HCT116 (cell line): ENCODE results near the gene ABCC1. TPM values are rescaled to one million over a fixed set of nuclear protein-coding genes. Genes with fewer than 3 reads are reported as not detected.
A peak's percentile ranks its signal among the peaks of the same experiment; 100 is the strongest.

Source experiments
- ATAC-seq: fragments of 200-7000 bp; cut with Tn5 transposase; 2 replicates; pipeline ENCODE4 v1.9.1; 2020; ENCODE audit warnings: mild to moderate bottlenecking, moderate library complexity
- BruUV-seq: library from RNA; stranded (reverse); fragments of 400-500 nt; replicated peaks from 2 replicates; lab custom pipeline; 2021; lab: Mats Ljungman, UMichigan
- CTCF ChIA-PET: fragments of 300-600 bp; sonication (Branson Sonifier 250); formaldehyde crosslinking; loops from one replicate; lab custom pipeline; 2021; ENCODE audit warnings: antibody characterized with exemption; lab: Charles Lee
- POLR2A ChIA-PET: fragments of 300-600, 350-600 bp; sonication (Branson Sonifier 250); formaldehyde crosslinking; loops from one replicate; lab custom pipeline; 2021; ENCODE audit warnings: antibody characterized with exemption; lab: Charles Lee
- RAD21 ChIA-PET, 2 experiments: fragments of 300-600 bp; sonication (Branson Sonifier 250); formaldehyde crosslinking; loops; one replicate each; lab custom pipeline; 2023; ENCODE audit warnings: low total read pairs in 2 of 2; ENCODE audit not compliant: uncharacterized antibody in 2 of 2, unreplicated experiment in 2 of 2, low non-redundant PET in 1 of 2; lab: Charles Lee
- DNase-seq: peaks from one replicate; pipeline ENCODE4 v3.0.0-alpha.2; 2010; ENCODE audit warnings: low read depth, low spot score
- H2AFZ ChIP-seq: fragments of 200-600 bp; shearing (Covaris generic), sonication (generic); 2 replicates; pipeline ENCODE4 v1.6.1; 2017; ENCODE audit warnings: low read depth, mixed run types, mixed read lengths, antibody characterized with exemption, low read length; ENCODE audit not compliant: poor library complexity, severe bottlenecking
- H3K27ac ChIP-seq: 2 replicates; pipeline ENCODE4 v1.5.1; 2012; ENCODE audit warnings: low read depth, low read length
- H3K27me3 ChIP-seq: fragments of 200-600 bp; sonication (generic); 2 replicates; pipeline ENCODE4 v1.6.1; 2016; ENCODE audit warnings: mixed run types, low read length, mixed read lengths; ENCODE audit not compliant: insufficient read depth
- H3K36me3 ChIP-seq, 2 experiments: fragments of 200-500 bp in 1 of 2; fragments of 200-600 bp in 1 of 2; sonication (Bioruptor generic) in 1 of 2; sonication (generic) in 1 of 2; 2 replicates each; pipeline versions ENCODE4 v1.5.1 to v1.6.1; 2014 to 2016; ENCODE audit warnings: low read length in 2 of 2, inconsistent platforms in 1 of 2, mixed read lengths in 1 of 2, mixed run types in 1 of 2; ENCODE audit not compliant: insufficient read depth in 2 of 2, control insufficient read depth in 1 of 2
- H3K4me1 ChIP-seq, 2 experiments: fragments of 200-600 bp in 1 of 2; sonication (generic) in 1 of 2; 2 replicates each; pipeline versions ENCODE4 v1.5.1 to v1.6.1; 2012 to 2017; ENCODE audit warnings: low read length in 2 of 2, inconsistent platforms in 1 of 2, mild to moderate bottlenecking in 1 of 2, mixed read lengths in 1 of 2, mixed run types in 1 of 2, moderate library complexity in 1 of 2; ENCODE audit not compliant: insufficient read depth in 2 of 2, control insufficient read depth in 1 of 2
- H3K4me2 ChIP-seq: fragments of 200-600 bp; sonication (generic); 2 replicates; pipeline ENCODE4 v1.6.1; 2017; ENCODE audit warnings: mixed run types, low read length, mixed read lengths
- H3K4me3 ChIP-seq, 2 experiments: fragments of 200-600 bp in 1 of 2; sonication (generic) in 1 of 2; replicated peaks in 1 of 2; 2 replicates each; pipeline ENCODE4 v1.5.1; 2011 to 2016; ENCODE audit warnings: low read length in 2 of 2, control low read depth in 1 of 2, low read depth in 1 of 2, mild to moderate bottlenecking in 1 of 2, mixed read lengths in 1 of 2, mixed run types in 1 of 2
- H3K79me2 ChIP-seq: fragments of 200-600 bp; sonication (generic); 2 replicates; pipeline ENCODE4 v1.6.1; 2017; ENCODE audit warnings: mild to moderate bottlenecking, mixed run types, low read length, moderate library complexity, mixed read lengths; ENCODE audit not compliant: insufficient read depth
- H3K9ac ChIP-seq: fragments of 200-600 bp; sonication (generic); 2 replicates; pipeline ENCODE4 v1.6.1; 2016; ENCODE audit warnings: low read length, mixed read lengths
- H3K9me2 ChIP-seq: fragments of 200-600 bp; sonication (generic), shearing (Covaris generic); 2 replicates; pipeline ENCODE4 v1.6.1; 2017; ENCODE audit warnings: mixed run types, mild to moderate bottlenecking, moderate library complexity; ENCODE audit not compliant: insufficient read depth
- H3K9me3 ChIP-seq, 2 experiments: fragments of 200-500 bp in 1 of 2; fragments of 200-600 bp in 1 of 2; sonication (Bioruptor generic) in 1 of 2; sonication (generic) in 1 of 2; 2 replicates each; pipeline ENCODE4 v1.6.1; 2014 to 2017; ENCODE audit warnings: low read length in 2 of 2, mixed read lengths in 2 of 2, inconsistent platforms in 1 of 2, low read depth in 1 of 2, mild to moderate bottlenecking in 1 of 2, mixed run types in 1 of 2, moderate library complexity in 1 of 2; ENCODE audit not compliant: control insufficient read depth in 1 of 2, insufficient read depth in 1 of 2
- H4K20me1 ChIP-seq: fragments of 200-600 bp; sonication (generic), shearing (Covaris generic); 2 replicates; pipeline ENCODE4 v1.6.1; 2017; ENCODE audit warnings: mixed run types, mild to moderate bottlenecking, moderate library complexity; ENCODE audit not compliant: insufficient read depth
- CTCF ChIP-seq, 3 experiments: fragments of 200-600 bp in 1 of 3; sonication (generic) in 1 of 3; IDR thresholded peaks in 2 of 3; conservative IDR thresholded peaks in 1 of 3; 2 replicates each; pipeline ENCODE4 v1.5.1; 2012 to 2017; ENCODE audit warnings: low read depth in 2 of 3, low read length in 2 of 3, antibody characterized with exemption in 1 of 3, borderline replicate concordance in 1 of 3, control low read depth in 1 of 3, mild to moderate bottlenecking in 1 of 3, mixed read lengths in 1 of 3, mixed run types in 1 of 3, moderate library complexity in 1 of 3; ENCODE audit not compliant: insufficient read depth in 1 of 3
- ELF1 ChIP-seq: IDR thresholded peaks from 2 replicates; pipeline ENCODE4 v1.6.1; 2012; ENCODE audit warnings: low read depth, borderline replicate concordance
- EZH2 ChIP-seq: fragments of 200-600 bp; sonication (generic); IDR thresholded peaks from 2 replicates; pipeline ENCODE4 v1.6.1; 2017; ENCODE audit warnings: antibody characterized with exemption, mixed run types
- MAX ChIP-seq: IDR thresholded peaks from 2 replicates; pipeline ENCODE4 v1.6.1; 2012
- YY1 ChIP-seq: IDR thresholded peaks from 2 replicates; pipeline ENCODE4 v1.6.1; 2011; ENCODE audit warnings: low read length, low read depth, moderate library complexity, mild to moderate bottlenecking; ENCODE audit not compliant: insufficient replicate concordance; ENCODE audit errors: extremely low read depth
- ZBTB33 ChIP-seq: IDR thresholded peaks from 2 replicates; pipeline ENCODE4 v1.6.1; 2011; ENCODE audit warnings: mild to moderate bottlenecking, low read length, moderate library complexity; ENCODE audit not compliant: insufficient replicate concordance; ENCODE audit errors: extremely low read depth
- ZFX ChIP-seq: fragments of 450-650 bp; IDR thresholded peaks from 2 replicates; pipeline ENCODE4 v1.6.1; 2017
- intact Hi-C: fragments of 100-400 bp; cut with micrococcal nuclease; formaldehyde crosslinking; loops from 2 replicates; pipeline ENCODE4 v1.10.0; 2022
- total RNA-seq: library from RNA; stranded (reverse); gene quantifications from one replicate; pipeline ENCODE4 v1.2.1, GENCODE V29; 2021; ENCODE audit not compliant: unreplicated experiment

Gene ABCC1
- total RNA-seq, 1 experiment from 2014 or later, result 61.9 TPM

GRCh38 chr16:16183562-16183961 is 234.1 kb downstream of the ABCC1 start:
- Histone ChIP-seq H2AFZ (no peak overlapping the region), H4K20me1 (no peaks in the 10 kb centered on the region), H3K79me2 (no peaks in the 10 kb centered on the region), H3K9ac (no peak overlapping the region), H3K4me1 (no peaks in the 10 kb centered on the region), H3K27me3 (no peaks in the 10 kb centered on the region), H3K9me2 (no peaks in the 10 kb centered on the region), H3K36me3 (no peaks in the 10 kb centered on the region), H3K4me2 (no peak overlapping the region), H3K4me3 (no peak overlapping the region), H3K9me3 (no peaks in the 10 kb centered on the region), H3K27ac (no peak overlapping the region)
- POLR2A ChIA-PET, result interaction anchor here (0.7 to 1.1 kb wide), 2 partner anchors 17 to 441 kb away, joined by 4 to 5 read pairs; no protein-coding TSS in a partner anchor
- no peak; the same call in 1 of the 2 replicates for ATAC-seq
- TF ChIP-seq MAX (no peak), ZBTB33 (no peak), ELF1 (no peak), YY1 (no peak), ZFX (no peak), CTCF (IDR thresholded peaks at IDR 0.05 in 2 of 3, conservative IDR thresholded peaks at IDR 0.05 in 1 of 3; ENCODE audit: borderline replicate concordance in 1 of 3, insufficient read depth in 1 of 3, low read depth in 2 of 3, low read length in 2 of 3) (peak in 2 of 3 experiments; percentile 51 to 62; a peak in 4 of 6 replicates), EZH2 (no peak)
- RAD21 ChIA-PET, result no interaction called here
- no TSS peak for BruUV-seq
- DNase-seq, result no peak
- CTCF ChIA-PET, result no interaction called here
- intact Hi-C loops, result no loop called here
